HEK293 (cell line): Measurements from ENCODE around the gene COIL.
A peak's percentile ranks its signal among the peaks of the same experiment; 100 is the strongest.

Experiments
- MZF1 ChIP-seq: fragments of 450-650 bp; formaldehyde crosslinking; IDR thresholded peaks from 2 replicates; pipeline ENCODE4 v1.5.1; 2017; ENCODE audit warnings: missing biosample characterization, missing genetic modification characterization, borderline replicate concordance
- ZNF324 ChIP-seq: fragments of 450-650 bp; formaldehyde crosslinking; IDR thresholded peaks from 2 replicates; pipeline ENCODE4 v1.5.1; 2016; ENCODE audit warnings: missing biosample characterization, missing genetic modification characterization
- ZNF660 ChIP-seq: fragments of 450-650 bp; IDR thresholded peaks from 2 replicates; pipeline ENCODE4 v1.5.1; 2018; ENCODE audit warnings: missing biosample characterization, mild to moderate bottlenecking, missing genetic modification characterization
- TF ChIP-seq, protein P1 (sequence below): fragments of 450-650 bp; formaldehyde crosslinking; IDR thresholded peaks from 2 replicates; pipeline ENCODE4 v1.5.1; 2016; ENCODE audit warnings: missing biosample characterization, missing genetic modification characterization

- TF ChIP-seq, protein P1, sequence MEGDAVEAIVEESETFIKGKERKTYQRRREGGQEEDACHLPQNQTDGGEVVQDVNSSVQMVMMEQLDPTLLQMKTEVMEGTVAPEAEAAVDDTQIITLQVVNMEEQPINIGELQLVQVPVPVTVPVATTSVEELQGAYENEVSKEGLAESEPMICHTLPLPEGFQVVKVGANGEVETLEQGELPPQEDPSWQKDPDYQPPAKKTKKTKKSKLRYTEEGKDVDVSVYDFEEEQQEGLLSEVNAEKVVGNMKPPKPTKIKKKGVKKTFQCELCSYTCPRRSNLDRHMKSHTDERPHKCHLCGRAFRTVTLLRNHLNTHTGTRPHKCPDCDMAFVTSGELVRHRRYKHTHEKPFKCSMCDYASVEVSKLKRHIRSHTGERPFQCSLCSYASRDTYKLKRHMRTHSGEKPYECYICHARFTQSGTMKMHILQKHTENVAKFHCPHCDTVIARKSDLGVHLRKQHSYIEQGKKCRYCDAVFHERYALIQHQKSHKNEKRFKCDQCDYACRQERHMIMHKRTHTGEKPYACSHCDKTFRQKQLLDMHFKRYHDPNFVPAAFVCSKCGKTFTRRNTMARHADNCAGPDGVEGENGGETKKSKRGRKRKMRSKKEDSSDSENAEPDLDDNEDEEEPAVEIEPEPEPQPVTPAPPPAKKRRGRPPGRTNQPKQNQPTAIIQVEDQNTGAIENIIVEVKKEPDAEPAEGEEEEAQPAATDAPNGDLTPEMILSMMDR (tag by site-specific recombination), result peak; percentile 51
- no peak for TF ChIP-seq ZNF324 (tag by site-specific recombination)
- 0 out of 2 replicates have a peak, but pooled peaks have one; percentile 53 for TF ChIP-seq ZNF660 (tag by site-specific recombination)
- TF ChIP-seq MZF1 (tag by site-specific recombination), result no peak
Measured at GRCh38 chr17:56939869-56940484, 20.9 kb downstream of the COIL start.
